Measurements from ENCODE around the gene PTPRM. TPM values are rescaled to one million over a fixed set of nuclear protein-coding genes. Genes with fewer than 3 reads are reported as not detected.
A peak's percentile ranks its signal among the peaks of the same experiment; 100 is the strongest.

Gene PTPRM
- total and polyA plus RNA-seq, 9 donors: 61.7 to 91.5 (median 66.4) TPM

DNA sequence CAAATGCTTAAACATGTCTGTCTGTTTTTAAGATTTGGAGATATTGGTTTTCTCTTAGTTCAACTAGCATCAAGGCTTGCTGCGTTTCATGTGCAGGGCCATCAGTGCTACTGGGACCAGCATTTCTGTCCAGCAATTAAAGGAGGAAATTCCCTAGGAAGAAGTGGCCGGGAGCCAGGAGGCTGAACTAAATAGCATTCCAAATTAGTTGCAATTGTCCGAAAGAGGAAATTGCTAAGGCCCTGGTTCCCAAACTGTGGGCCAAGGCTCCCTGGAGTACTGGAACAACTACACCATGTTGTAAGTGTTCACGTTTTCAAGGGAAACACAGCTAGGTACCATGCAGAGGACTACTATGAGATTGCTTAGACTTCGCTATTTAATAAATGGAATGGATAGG is 257.9 kb downstream of the PTPRM start:
- no peak overlapping the region for H3K27ac ChIP-seq (ENCODE audit: low read length)
- 41% methylated on average over 5 of the region's 5 CpGs for WGBS (ENCODE audit: insufficient coverage)
- DNase-seq: peak; percentile 73
- no peaks in the 10 kb centered on the region for H3K9me3 ChIP-seq (replicated peaks; ENCODE audit: control insufficient read depth, low read depth, low read length)
- no peaks in the 10 kb centered on the region for H3K27me3 ChIP-seq (ENCODE audit: control insufficient read depth, insufficient read depth, low read length)
- no peak overlapping the region for H3K4me3 ChIP-seq (ENCODE audit: low read length)
- no peaks in the 10 kb centered on the region for H3K36me3 ChIP-seq (ENCODE audit: control insufficient read depth, insufficient read depth, low read length)
- peaks cover 24% of the 10 kb centered on the region for H3K4me1 ChIP-seq (ENCODE audit: control insufficient read depth, insufficient read depth, low read length)

DNA sequence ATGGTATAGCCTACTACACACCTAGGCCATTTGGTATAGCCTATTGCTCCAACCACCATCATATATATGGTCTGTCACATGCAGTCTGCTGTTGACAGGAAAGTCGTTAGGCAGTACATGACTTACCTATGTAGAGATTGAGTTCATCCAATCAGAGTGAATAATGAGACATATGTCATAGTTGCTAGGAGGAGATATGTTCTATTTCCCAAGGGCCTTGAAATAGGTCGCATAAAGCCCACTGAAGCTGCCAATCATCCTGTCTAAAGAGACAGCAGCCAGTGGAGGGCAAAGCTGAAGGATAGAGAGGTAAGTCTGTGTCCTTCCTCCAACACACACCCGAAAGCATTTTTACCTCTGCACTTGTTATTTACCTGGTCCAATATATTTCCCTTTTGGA is 263.4 kb downstream of the PTPRM start:
- WGBS (ENCODE audit: insufficient coverage): no CpG with 5 or more reads among the region's 3 CpGs
- H3K36me3 ChIP-seq (ENCODE audit: control insufficient read depth, insufficient read depth, low read length): no peaks in the 10 kb centered on the region
- no peak overlapping the region for H3K4me3 ChIP-seq (ENCODE audit: low read length)
- no peaks in the 10 kb centered on the region for H3K9me3 ChIP-seq (replicated peaks; ENCODE audit: control insufficient read depth, low read depth, low read length)
- DNase-seq: no peak
- no peaks in the 10 kb centered on the region for H3K4me1 ChIP-seq (ENCODE audit: control insufficient read depth, insufficient read depth, low read length)
- H3K27ac ChIP-seq (ENCODE audit: low read length): no peak overlapping the region
- no peaks in the 10 kb centered on the region for H3K27me3 ChIP-seq (ENCODE audit: control insufficient read depth, insufficient read depth, low read length)

DNA sequence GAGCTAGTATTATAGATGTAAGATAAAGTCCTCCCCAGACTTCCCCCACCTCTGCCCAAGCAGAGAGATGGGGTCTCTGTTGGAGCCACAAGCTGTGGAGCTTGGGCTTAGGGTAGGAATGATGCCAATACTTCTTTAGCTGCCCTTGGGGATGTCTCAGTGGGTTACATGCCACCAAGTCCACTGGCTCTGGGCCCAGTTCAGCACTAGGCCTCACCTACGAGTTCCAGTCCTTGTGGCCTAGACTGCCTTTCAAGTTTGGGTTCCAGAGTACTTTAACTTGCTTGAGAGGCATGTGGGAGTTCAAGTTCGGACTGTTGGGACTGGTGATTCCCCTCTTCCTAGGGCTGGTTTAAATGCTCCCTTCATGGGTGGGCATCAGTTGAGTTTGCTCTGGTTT is 272.4 kb downstream of the PTPRM start:
- Histone ChIP-seq H3K4me3 (ENCODE audit: low read length) (no peak overlapping the region), H3K36me3 (ENCODE audit: control insufficient read depth, insufficient read depth, low read length) (no peaks in the 10 kb centered on the region), H3K27me3 (ENCODE audit: control insufficient read depth, insufficient read depth, low read length) (no peaks in the 10 kb centered on the region), H3K4me1 (ENCODE audit: control insufficient read depth, insufficient read depth, low read length) (no peaks in the 10 kb centered on the region), H3K9me3 (replicated peaks; ENCODE audit: control insufficient read depth, low read depth, low read length) (peaks cover 11% of the 10 kb centered on the region), H3K27ac (ENCODE audit: low read length) (no peak overlapping the region)
- 78% methylated on average over 1 of the region's 2 CpGs for WGBS (ENCODE audit: insufficient coverage)
- DNase-seq: no peak

DNA sequence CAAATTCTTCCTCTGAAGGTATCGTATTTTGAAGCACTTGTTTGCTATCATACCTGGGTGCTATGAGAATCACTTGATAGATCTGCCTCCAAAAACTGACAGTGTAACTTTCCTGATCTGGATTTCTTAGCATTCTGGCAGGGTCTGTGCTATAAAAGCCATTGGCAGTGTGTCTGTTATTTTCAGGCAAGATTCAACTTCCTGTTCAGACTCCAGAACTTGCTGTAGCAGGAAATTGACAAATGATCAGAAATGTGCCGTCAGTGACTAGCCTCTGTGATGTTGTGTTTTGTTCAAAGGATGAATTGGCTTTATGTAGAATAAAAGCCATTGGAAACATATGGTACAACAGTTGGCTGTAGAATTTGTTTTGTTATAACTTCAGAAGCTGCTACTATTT is 273.3 kb downstream of the PTPRM start:
- H3K36me3 ChIP-seq (ENCODE audit: control insufficient read depth, insufficient read depth, low read length): no peaks in the 10 kb centered on the region
- peak; percentile 57 for DNase-seq
- H3K4me1 ChIP-seq (ENCODE audit: control insufficient read depth, insufficient read depth, low read length): no peaks in the 10 kb centered on the region
- no peak overlapping the region for H3K27ac ChIP-seq (ENCODE audit: low read length)
- no peak overlapping the region for H3K4me3 ChIP-seq (ENCODE audit: low read length)
- WGBS (ENCODE audit: insufficient coverage): 0% methylated on average over 1 of the region's 2 CpGs
- no peaks in the 10 kb centered on the region for H3K27me3 ChIP-seq (ENCODE audit: control insufficient read depth, insufficient read depth, low read length)
- peaks cover 16% of the 10 kb centered on the region for H3K9me3 ChIP-seq (replicated peaks; ENCODE audit: control insufficient read depth, low read depth, low read length)

DNA sequence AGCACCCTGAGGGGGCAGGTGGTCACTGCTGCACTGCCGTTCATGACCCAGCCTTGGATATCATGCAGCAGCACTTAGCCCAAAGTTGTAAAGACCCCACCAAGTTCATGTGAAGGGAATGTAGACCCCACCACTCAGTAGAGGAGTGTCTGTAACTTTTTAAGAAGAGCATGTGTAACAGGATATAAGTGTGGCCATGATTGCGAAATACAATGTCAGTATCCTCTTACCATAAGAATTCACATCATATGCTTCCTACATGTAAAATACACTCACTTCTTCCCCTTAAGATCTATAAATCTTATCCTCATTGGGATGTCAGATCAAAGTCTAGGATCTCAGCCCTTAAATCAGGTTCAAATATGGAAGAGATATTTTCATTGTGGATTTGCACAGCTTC is 276.9 kb downstream of the PTPRM start:
- Histone ChIP-seq H3K4me1 (ENCODE audit: control insufficient read depth, insufficient read depth, low read length) (no peaks in the 10 kb centered on the region), H3K4me3 (ENCODE audit: low read length) (no peak overlapping the region), H3K36me3 (ENCODE audit: control insufficient read depth, insufficient read depth, low read length) (no peaks in the 10 kb centered on the region), H3K27me3 (ENCODE audit: control insufficient read depth, insufficient read depth, low read length) (no peaks in the 10 kb centered on the region), H3K27ac (ENCODE audit: low read length) (no peak overlapping the region), H3K9me3 (replicated peaks; ENCODE audit: control insufficient read depth, low read depth, low read length) (peaks cover 16% of the 10 kb centered on the region)
- no peak for DNase-seq
- WGBS (ENCODE audit: insufficient coverage): 100% methylated on average over 1 of the region's 2 CpGs

DNA sequence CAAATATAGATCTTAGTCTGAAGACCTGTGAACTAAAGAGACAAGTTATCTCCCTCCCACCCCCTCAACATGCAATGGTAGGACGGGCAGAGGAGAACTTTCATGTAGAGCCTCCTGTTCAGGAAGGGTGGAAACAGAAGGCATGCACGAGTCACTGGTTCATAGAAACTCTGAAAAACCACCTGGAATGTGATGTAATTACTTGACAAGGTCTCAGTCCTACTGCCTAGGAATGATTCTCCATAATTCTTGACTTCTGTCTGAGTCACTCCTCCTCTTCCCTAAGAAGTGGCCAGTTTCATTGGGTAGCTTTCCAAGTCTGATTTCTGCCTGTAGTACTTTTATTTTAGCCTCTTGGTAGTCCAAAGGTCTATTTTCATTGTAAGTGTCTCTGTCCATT is 277.3 kb downstream of the PTPRM start:
- Histone ChIP-seq H3K27me3 (ENCODE audit: control insufficient read depth, insufficient read depth, low read length) (no peaks in the 10 kb centered on the region), H3K27ac (ENCODE audit: low read length) (no peak overlapping the region), H3K4me1 (ENCODE audit: control insufficient read depth, insufficient read depth, low read length) (no peaks in the 10 kb centered on the region), H3K36me3 (ENCODE audit: control insufficient read depth, insufficient read depth, low read length) (no peaks in the 10 kb centered on the region), H3K4me3 (ENCODE audit: low read length) (no peak overlapping the region), H3K9me3 (replicated peaks; ENCODE audit: control insufficient read depth, low read depth, low read length) (peaks cover 16% of the 10 kb centered on the region)
- WGBS (ENCODE audit: insufficient coverage): 86% methylated on average over 1 of the region's 2 CpGs
- DNase-seq: no peak

DNA sequence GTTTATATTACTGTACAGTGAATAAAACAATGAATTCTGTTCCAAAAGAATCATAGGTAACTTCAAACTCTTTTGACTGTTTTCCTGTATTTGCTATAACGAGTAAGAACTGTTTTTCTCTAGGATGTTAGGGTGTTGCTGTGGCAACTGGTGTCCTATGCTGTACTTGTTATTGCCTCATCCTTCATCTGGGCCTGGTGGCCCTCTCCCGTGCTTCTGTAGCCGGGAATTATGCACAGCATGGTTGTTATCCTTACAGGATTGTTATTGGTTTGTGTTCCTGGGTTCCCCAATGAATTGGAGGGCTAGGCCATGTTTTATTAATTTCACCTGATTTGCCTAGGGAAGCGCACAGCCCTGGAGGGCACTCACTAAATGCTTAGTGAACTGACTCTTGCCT is 279.2 kb downstream of the PTPRM start:
- no peaks in the 10 kb centered on the region for H3K4me1 ChIP-seq (ENCODE audit: control insufficient read depth, insufficient read depth, low read length)
- H3K36me3 ChIP-seq (ENCODE audit: control insufficient read depth, insufficient read depth, low read length): no peaks in the 10 kb centered on the region
- no peaks in the 10 kb centered on the region for H3K27me3 ChIP-seq (ENCODE audit: control insufficient read depth, insufficient read depth, low read length)
- peaks cover 16% of the 10 kb centered on the region for H3K9me3 ChIP-seq (replicated peaks; ENCODE audit: control insufficient read depth, low read depth, low read length)
- DNase-seq: no peak
- no peak overlapping the region for H3K27ac ChIP-seq (ENCODE audit: low read length)
- no peak overlapping the region for H3K4me3 ChIP-seq (ENCODE audit: low read length)
- WGBS (ENCODE audit: insufficient coverage): 100% methylated on average over 1 of the region's 4 CpGs

DNA sequence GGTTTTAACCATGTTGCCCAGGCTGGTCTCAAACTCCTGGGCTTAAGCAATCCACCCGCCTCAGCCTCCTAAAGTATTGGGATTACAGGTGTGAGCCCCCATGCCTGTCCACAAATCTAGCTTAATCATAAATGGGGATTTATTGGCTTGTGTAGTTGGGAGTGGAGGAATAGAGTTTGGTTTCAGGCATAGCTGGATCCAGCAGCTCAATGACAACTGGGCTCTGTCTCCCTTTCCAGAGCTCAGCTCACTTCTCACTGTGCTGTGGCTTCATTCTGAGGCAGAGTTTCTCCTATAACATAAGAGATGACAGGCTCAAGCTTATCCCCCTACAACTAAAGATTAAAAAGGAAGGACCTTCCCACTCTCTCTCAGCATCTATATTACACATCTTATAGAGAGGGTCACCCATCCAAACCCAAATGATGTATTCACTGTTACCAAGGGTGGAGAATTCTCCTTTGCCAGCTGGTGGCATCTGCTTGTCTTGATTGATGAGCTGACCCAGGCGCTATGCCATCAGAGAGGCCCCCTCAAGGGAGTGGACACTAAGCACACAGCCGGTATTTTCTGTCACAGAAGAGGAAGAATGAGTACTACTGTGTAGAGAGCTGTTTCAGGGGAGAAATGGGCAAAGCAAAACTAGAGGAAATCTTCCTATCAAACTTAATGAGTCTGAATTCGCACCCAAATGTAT is 280.4 kb downstream of the PTPRM start:
- no peak for DNase-seq
- Histone ChIP-seq H3K36me3 (ENCODE audit: control insufficient read depth, insufficient read depth, low read length) (no peaks in the 10 kb centered on the region), H3K27me3 (ENCODE audit: control insufficient read depth, insufficient read depth, low read length) (no peaks in the 10 kb centered on the region), H3K4me3 (ENCODE audit: low read length) (no peak overlapping the region), H3K4me1 (ENCODE audit: control insufficient read depth, insufficient read depth, low read length) (no peaks in the 10 kb centered on the region), H3K9me3 (replicated peaks; ENCODE audit: control insufficient read depth, low read depth, low read length) (peaks cover 18% of the 10 kb centered on the region), H3K27ac (ENCODE audit: low read length) (no peak overlapping the region)
- WGBS (ENCODE audit: insufficient coverage): 80% methylated on average over 1 of the region's 4 CpGs

DNA sequence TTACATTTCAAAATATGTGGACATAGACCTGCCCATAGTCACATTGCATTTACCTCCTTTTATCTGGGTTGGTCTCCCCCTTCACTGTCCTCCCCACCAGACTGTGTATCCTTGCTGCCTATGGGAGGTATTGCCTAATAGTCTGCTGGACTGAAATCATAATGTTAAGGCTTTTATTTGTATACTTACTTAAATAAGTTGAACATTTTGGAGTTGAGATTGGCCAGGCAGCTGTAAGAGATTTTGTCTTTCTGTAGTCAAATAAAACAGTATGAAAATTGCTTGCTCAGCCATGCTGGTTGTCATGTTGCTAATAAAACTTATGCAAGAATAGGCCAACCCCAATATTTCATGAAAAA is 280.9 kb downstream of the PTPRM start:
- no peaks in the 10 kb centered on the region for H3K27me3 ChIP-seq (ENCODE audit: control insufficient read depth, insufficient read depth, low read length)
- H3K4me3 ChIP-seq (ENCODE audit: low read length): no peak overlapping the region
- H3K27ac ChIP-seq (ENCODE audit: low read length): no peak overlapping the region
- no peaks in the 10 kb centered on the region for H3K4me1 ChIP-seq (ENCODE audit: control insufficient read depth, insufficient read depth, low read length)
- H3K9me3 ChIP-seq (replicated peaks; ENCODE audit: control insufficient read depth, low read depth, low read length): peaks cover 18% of the 10 kb centered on the region
- DNase-seq: peak; percentile 39
- H3K36me3 ChIP-seq (ENCODE audit: control insufficient read depth, insufficient read depth, low read length): no peaks in the 10 kb centered on the region

DNA sequence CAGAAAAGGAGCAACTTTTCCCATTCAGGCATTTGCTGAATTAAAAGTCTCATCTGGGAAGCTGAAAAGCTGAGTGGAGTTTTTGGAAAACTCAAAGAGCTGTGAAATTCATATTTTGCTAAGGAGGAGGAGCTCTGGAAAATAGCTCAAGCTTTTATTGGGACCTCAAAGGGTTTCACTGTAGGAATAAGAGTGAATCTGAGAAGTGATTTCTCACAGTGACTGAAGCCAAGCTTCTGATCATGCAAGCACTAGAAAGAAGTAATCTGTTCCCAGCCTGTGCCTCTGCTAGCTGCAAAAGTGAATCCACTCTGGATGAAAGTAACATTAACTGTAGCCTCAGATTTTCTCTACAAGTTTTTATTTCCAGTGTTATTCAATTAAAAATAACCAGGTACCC is 283.3 kb downstream of the PTPRM start:
- no peaks in the 10 kb centered on the region for H3K36me3 ChIP-seq (ENCODE audit: control insufficient read depth, insufficient read depth, low read length)
- no peak overlapping the region for H3K27ac ChIP-seq (ENCODE audit: low read length)
- peak; percentile 64 for DNase-seq
- H3K9me3 ChIP-seq (replicated peaks; ENCODE audit: control insufficient read depth, low read depth, low read length): peaks cover 2% of the 10 kb centered on the region
- H3K27me3 ChIP-seq (ENCODE audit: control insufficient read depth, insufficient read depth, low read length): no peaks in the 10 kb centered on the region
- H3K4me1 ChIP-seq (ENCODE audit: control insufficient read depth, insufficient read depth, low read length): no peaks in the 10 kb centered on the region
- H3K4me3 ChIP-seq (ENCODE audit: low read length): no peak overlapping the region

DNA sequence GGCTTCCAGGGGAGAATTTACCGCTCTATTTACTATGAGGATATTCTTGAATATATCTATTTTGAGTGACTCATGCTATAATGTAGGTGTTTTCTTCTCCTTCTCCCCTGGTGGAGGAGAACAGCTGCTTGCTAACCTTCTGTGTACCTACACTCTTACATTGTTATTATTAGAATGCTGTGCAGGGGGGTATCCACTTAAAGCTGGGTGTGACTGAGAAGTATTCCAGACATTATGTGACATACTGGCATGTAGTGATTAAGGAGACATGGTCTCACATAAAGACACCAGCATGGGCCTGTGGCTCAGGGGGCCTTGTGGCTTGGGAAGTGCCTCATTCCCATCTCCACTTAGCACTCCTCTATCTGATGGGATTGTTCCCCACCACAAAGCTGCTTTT is 287.9 kb downstream of the PTPRM start:
- WGBS (ENCODE audit: insufficient coverage): no CpG with 5 or more reads among the region's 1 CpG
- no peaks in the 10 kb centered on the region for H3K4me1 ChIP-seq (ENCODE audit: control insufficient read depth, insufficient read depth, low read length)
- no peaks in the 10 kb centered on the region for H3K27me3 ChIP-seq (ENCODE audit: control insufficient read depth, insufficient read depth, low read length)
- no peaks in the 10 kb centered on the region for H3K36me3 ChIP-seq (ENCODE audit: control insufficient read depth, insufficient read depth, low read length)
- H3K9me3 ChIP-seq (replicated peaks; ENCODE audit: control insufficient read depth, low read depth, low read length): peaks cover 2% of the 10 kb centered on the region
- no peak for DNase-seq
- no peak overlapping the region for H3K27ac ChIP-seq (ENCODE audit: low read length)
- H3K4me3 ChIP-seq (ENCODE audit: low read length): no peak overlapping the region

All from muscle of leg (tissue), 11 donors.